Kidney (tissue), 14 donors: Measurements from ENCODE around the gene PRDM16. TPM values are rescaled to one million over a fixed set of nuclear protein-coding genes. Genes with fewer than 3 reads are reported as not detected.
"Not testable (repeated sequence)": the region's sequence is repeated elsewhere in the genome, so short reads cannot be mapped to it uniquely, and the experiment has no call there.

ENCODE experiments used
- DNase-seq, 5 donors: peaks; one replicate each; pipeline ENCODE4 v3.0.0-alpha.2; 2013 to 2020
- FAIRE-seq: peaks from 2 replicates; lab custom pipeline; 2012; peaks lifted over from hg19 to GRCh38; lab: Jason Lieb, UNC
- H3K27ac ChIP-seq, 2 donors: one replicate each; pipeline ENCODE4 v1.7.0; 2013; ENCODE audit warnings: low read depth in 2 of 2, low read length in 2 of 2, inconsistent platforms in 1 of 2
- H3K27me3 ChIP-seq: one replicate; pipeline ENCODE4 v1.7.1; 2013; ENCODE audit warnings: low read length, inconsistent platforms; ENCODE audit not compliant: control insufficient read depth, insufficient read depth
- H3K36me3 ChIP-seq, 3 donors: one replicate each; pipeline versions ENCODE4 v1.7.0 to v1.7.1; 2013; ENCODE audit warnings: low read length in 3 of 3, control low read depth in 1 of 3, inconsistent platforms in 1 of 3; ENCODE audit not compliant: insufficient read depth in 3 of 3, control insufficient read depth in 2 of 3
- H3K4me1 ChIP-seq, 3 donors: one replicate each; pipeline versions ENCODE4 v1.7.0 to v1.7.1; 2013; ENCODE audit warnings: low read length in 3 of 3, inconsistent platforms in 1 of 3, low read depth in 1 of 3; ENCODE audit not compliant: control insufficient read depth in 2 of 3, insufficient read depth in 2 of 3
- H3K4me3 ChIP-seq, 3 donors: one replicate each; pipeline versions ENCODE4 v1.7.0 to v1.8.1; 2013; ENCODE audit warnings: low read length in 3 of 3, control low read depth in 1 of 3, inconsistent platforms in 1 of 3
- H3K9ac ChIP-seq, 3 donors: one replicate each; pipeline versions ENCODE4 v1.7.0 to v1.7.1; 2013; ENCODE audit warnings: low read length in 3 of 3, control low read depth in 1 of 3, inconsistent platforms in 1 of 3
- H3K9me3 ChIP-seq, 3 donors: one replicate each; pipeline versions ENCODE4 v1.7.0 to v1.7.1; 2013; ENCODE audit warnings: low read length in 3 of 3, control low read depth in 1 of 3, inconsistent platforms in 1 of 3; ENCODE audit not compliant: control insufficient read depth in 2 of 3, insufficient read depth in 1 of 3
- intact Hi-C: fragments of 100-400 bp; cut with DNase I; formaldehyde crosslinking; loops from one replicate; pipeline ENCODE4 v1.11.1; 2022
- polyA plus RNA-seq: library from polyadenylated mRNA; stranded (reverse); fragments of 350-450 nt; fragmentation: Illumina TruSeq; extraction: RNeasy Lipid Tissue Mini Kit (QIAGEN cat#74804); gene quantifications from one replicate; pipeline ENCODE4 v1.2.3, GENCODE V29; 2014; ENCODE audit warnings: low read depth, low replicate concordance; ENCODE audit not compliant: insufficient read depth
- total RNA-seq: library from RNA; stranded (reverse); fragmentation: NEBNext Ultra II Directional; extraction: Animal tissue kit (Norgen Biotek cat#: 25700); gene quantifications from one replicate; pipeline ENCODE4 v1.2.1, GENCODE V29; 2021
- TF ChIP-seq, protein P1 (sequence below): IDR thresholded peaks from 3 replicates; pipeline ENCODE4 v1.5.1; 2012; ENCODE audit warnings: mild to moderate bottlenecking, moderate library complexity, borderline replicate concordance; ENCODE audit not compliant: insufficient read depth; ENCODE audit errors: extremely low read depth
- donor health status: control.
- donor health status: control.
- donor health status: control.
- donor health status: control.
- donor health status: control.
- donor health status: DM: yes; HTN: yes; CAD: no.
- donor health status: Normal renal cell carcinoma (clear cell type).

The PRDM16 gene
- total and polyA plus RNA-seq, 2 donors from 2014 or later: 3.0 to 21.9 TPM

DNA sequence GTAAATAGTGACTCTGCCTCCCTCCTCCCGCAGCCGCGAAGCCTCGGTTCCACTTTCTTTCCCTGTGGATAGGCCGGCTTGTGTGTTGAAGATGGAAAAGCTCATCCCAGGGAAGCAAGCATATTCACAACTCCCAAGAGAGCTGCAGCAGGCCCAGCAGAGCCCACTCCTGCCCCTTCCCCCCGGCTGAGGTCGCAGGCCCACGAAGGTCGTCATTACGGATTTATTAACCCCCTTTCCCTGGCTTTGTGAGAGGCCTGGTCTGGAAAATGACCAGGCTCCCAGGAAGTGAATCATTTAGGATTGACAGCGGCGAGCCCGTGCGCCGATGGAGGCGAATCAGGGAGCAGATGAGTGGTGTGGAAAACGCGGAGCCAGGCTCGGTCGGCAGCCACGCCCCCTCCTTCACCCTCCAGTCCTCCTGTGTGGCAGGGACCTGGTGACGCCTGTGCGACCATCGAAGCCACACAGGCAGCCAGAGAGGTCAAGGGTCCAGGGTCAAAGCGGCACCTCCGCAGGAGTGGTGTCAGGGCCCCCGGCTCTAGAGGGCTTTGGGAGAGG is 93.4 kb downstream of the PRDM16 start:
- DNase-seq (no peak), FAIRE-seq (no peak)
- Histone ChIP-seq H3K27ac (no peak overlapping the region), H3K9ac (no peak overlapping the region), H3K27me3 (peaks cover 2% of the 10 kb centered on the region), H3K4me3 (no peak overlapping the region), H3K9me3 (no peaks in the 10 kb centered on the region), H3K4me1 (peaks cover 0 to 4% (median 0%) of the 10 kb centered on the region in 3 donors), H3K36me3 (no peaks in the 10 kb centered on the region)
- TF ChIP-seq, protein P1, sequence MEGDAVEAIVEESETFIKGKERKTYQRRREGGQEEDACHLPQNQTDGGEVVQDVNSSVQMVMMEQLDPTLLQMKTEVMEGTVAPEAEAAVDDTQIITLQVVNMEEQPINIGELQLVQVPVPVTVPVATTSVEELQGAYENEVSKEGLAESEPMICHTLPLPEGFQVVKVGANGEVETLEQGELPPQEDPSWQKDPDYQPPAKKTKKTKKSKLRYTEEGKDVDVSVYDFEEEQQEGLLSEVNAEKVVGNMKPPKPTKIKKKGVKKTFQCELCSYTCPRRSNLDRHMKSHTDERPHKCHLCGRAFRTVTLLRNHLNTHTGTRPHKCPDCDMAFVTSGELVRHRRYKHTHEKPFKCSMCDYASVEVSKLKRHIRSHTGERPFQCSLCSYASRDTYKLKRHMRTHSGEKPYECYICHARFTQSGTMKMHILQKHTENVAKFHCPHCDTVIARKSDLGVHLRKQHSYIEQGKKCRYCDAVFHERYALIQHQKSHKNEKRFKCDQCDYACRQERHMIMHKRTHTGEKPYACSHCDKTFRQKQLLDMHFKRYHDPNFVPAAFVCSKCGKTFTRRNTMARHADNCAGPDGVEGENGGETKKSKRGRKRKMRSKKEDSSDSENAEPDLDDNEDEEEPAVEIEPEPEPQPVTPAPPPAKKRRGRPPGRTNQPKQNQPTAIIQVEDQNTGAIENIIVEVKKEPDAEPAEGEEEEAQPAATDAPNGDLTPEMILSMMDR: no peak
- intact Hi-C loops: no loop called here

DNA sequence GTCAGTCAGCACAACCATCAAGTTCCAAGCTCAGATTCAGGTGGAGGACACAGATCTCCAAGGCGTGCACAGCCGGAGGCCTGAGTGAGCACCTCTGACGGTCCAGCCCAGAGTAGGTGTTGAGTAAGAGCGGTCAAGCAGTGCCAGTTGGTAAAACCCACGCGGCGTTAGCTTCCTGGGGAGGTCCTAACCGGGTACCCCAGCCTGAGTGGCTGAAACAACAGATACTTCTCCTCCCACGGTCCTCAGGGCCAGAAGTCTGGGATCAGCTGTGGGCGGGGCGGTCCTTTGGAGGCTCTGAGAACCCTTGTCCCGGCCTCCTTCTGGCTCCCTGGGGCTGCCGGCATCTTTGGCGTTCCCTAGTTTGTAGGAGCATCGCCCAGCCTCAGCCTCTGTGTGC is 94.4 kb downstream of the PRDM16 start:
- FAIRE-seq: no peak
- intact Hi-C loops: no loop called here
- Histone ChIP-seq H3K36me3 (no peaks in the 10 kb centered on the region), H3K27ac (no peak overlapping the region), H3K4me1 (peaks cover 0 to 4% (median 0%) of the 10 kb centered on the region in 3 donors), H3K9me3 (no peaks in the 10 kb centered on the region), H3K27me3 (peaks cover 2% of the 10 kb centered on the region), H3K9ac (no peak overlapping the region), H3K4me3 (no peak overlapping the region)
- no peak for DNase-seq
- TF ChIP-seq, protein P1: no peak

DNA sequence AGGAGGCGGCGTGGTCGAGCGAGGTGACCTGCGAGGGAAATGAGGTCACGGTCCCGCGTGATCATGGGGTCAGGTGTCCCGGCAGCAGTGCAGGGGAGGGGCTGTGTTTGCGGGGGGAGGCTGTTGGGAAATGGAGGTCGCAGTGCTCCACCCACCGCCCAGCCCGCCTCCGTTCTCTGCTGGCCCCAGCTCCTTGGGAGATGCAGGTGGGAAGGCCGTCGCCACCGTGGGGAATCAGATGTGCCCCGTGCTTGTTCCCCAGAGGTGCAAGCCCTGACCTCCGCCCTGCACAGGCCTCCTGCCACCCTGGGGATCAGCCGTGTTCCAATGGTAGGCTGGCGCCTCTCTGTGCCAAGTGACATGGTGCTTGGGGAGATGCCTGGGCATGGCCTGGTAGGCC is 95.7 kb downstream of the PRDM16 start:
- intact Hi-C loops: no loop called here
- DNase-seq (no peak), FAIRE-seq (no peak)
- no peak overlapping the region for H3K4me3 ChIP-seq
- H3K27me3 ChIP-seq: peaks cover 2% of the 10 kb centered on the region
- H3K9me3 ChIP-seq: no peaks in the 10 kb centered on the region
- TF ChIP-seq, protein P1: no peak
- H3K9ac ChIP-seq: no peak overlapping the region
- peak overlapping the region in 1 of 2 donors; percentile 0 for H3K27ac ChIP-seq
- H3K4me1 ChIP-seq: peaks cover 0 to 12% (median 5%) of the 10 kb centered on the region in 3 donors
- H3K36me3 ChIP-seq: no peaks in the 10 kb centered on the region

DNA sequence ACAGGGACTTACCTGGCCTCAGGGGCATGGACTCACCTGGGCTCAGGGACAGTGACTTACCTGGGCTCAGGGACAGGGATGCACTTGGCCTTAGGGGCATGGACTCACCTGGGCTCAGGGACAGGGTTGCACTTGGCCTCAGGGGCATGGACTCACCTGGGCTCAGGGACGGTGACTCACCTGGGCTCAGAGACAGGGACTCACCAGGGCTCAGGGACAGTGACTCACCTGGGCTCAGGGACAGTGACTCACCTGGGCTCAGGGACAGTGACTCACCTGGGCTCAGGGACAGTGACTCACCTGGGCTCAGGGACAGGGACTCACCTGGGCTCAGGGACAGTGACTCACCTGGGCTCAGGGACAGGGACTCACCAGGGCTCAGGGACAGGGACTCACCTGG is 96.2 kb downstream of the PRDM16 start:
- FAIRE-seq: not testable (repeated sequence)

More for the DNA sequence above, 96.2 kb downstream of the PRDM16 start:
- peaks cover 0 to 15% (median 8%) of the 10 kb centered on the region in 3 donors for H3K4me1 ChIP-seq
- H3K27ac ChIP-seq: peak overlapping the region in 1 of 2 donors; percentile 0
- H3K27me3 ChIP-seq, H3K36me3 ChIP-seq, H3K9ac ChIP-seq, H3K9me3 ChIP-seq, H3K4me3 ChIP-seq, intact Hi-C loops, DNase-seq: not testable (repeated sequence)
